B cell (primary cell): Measurements from ENCODE around the gene HNF1B. TPM values are rescaled to one million over a fixed set of nuclear protein-coding genes. Genes with fewer than 3 reads are reported as not detected.

ENCODE experiments used
- ATAC-seq: fragments of 200-7000 bp; cut with Tn5 transposase; one replicate; pipeline ENCODE4 v1.10.0; 2021; ENCODE audit warnings: low read depth, mild to moderate bottlenecking, moderate number of reproducible peaks, moderate library complexity
- CTCF ChIA-PET: fragments of 350-600 bp; sonication (Branson Sonifier 250); formaldehyde crosslinking; loops from one replicate; lab custom pipeline; 2021; ENCODE audit warnings: antibody characterized with exemption, inconsistent platforms; lab: Charles Lee
- POLR2A ChIA-PET: fragments of 350-600 bp; sonication (Branson Sonifier 250); formaldehyde crosslinking; loops from one replicate; lab custom pipeline; 2021; ENCODE audit warnings: antibody characterized with exemption; lab: Charles Lee
- DNase-seq: peaks from one replicate; pipeline ENCODE4 v3.0.0; 2013
- H2AFZ ChIP-seq: 2 replicates; pipeline ENCODE4 v1.6.1; 2012; ENCODE audit warnings: mild to moderate bottlenecking, low read depth, low read length; ENCODE audit not compliant: insufficient read depth, poor library complexity, severe bottlenecking
- H3K27ac ChIP-seq, 2 donors: 1 replicate in 1 of 2; 2 replicates in 1 of 2; pipeline ENCODE4 v1.5.1; 2012 to 2013; ENCODE audit warnings: low read length in 2 of 2, mild to moderate bottlenecking in 2 of 2, moderate library complexity in 1 of 2
- H3K27me3 ChIP-seq, 4 experiments: fragments of 200-600 bp in 1 of 4; sonication (generic) in 1 of 4; replicated peaks in 1 of 4; 1 replicate in 2 of 4; 2 replicates in 2 of 4; pipeline versions ENCODE4 v1.6.1 to v1.7.0; 2013 to 2016; ENCODE audit warnings: low read length in 3 of 4, mild to moderate bottlenecking in 2 of 4, mixed read lengths in 1 of 4, moderate library complexity in 1 of 4; ENCODE audit not compliant: insufficient read depth in 4 of 4, control insufficient read depth in 3 of 4; ENCODE audit errors: control extremely low read depth in 1 of 4
- H3K36me3 ChIP-seq, 2 experiments: replicated peaks in 1 of 2; 1 replicate in 1 of 2; 2 replicates in 1 of 2; pipeline versions ENCODE4 v1.6.1 to v1.7.1; 2013; ENCODE audit warnings: low read length in 1 of 2; ENCODE audit not compliant: insufficient read depth in 2 of 2, control insufficient read depth in 1 of 2; ENCODE audit errors: control extremely low read depth in 1 of 2, extremely low read depth in 1 of 2
- H3K4me1 ChIP-seq, 2 donors: fragments of 200-600 bp in 1 of 2; sonication (generic) in 1 of 2; 1 replicate in 1 of 2; 2 replicates in 1 of 2; pipeline versions ENCODE4 v1.5.1 to v1.6.1; 2013 to 2017; ENCODE audit warnings: low read length in 2 of 2; ENCODE audit not compliant: control insufficient read depth in 2 of 2, insufficient read depth in 2 of 2
- H3K4me2 ChIP-seq: replicated peaks from 2 replicates; pipeline ENCODE3; 2012; ENCODE audit warnings: mild to moderate bottlenecking, low read depth, low read length; ENCODE audit not compliant: poor library complexity, severe bottlenecking
- H3K4me3 ChIP-seq, 5 experiments: fragments of 200-600 bp in 1 of 5; sonication (generic) in 1 of 5; 1 replicate in 3 of 5; 2 replicates in 2 of 5; pipeline versions ENCODE4 v1.5.1 to v1.7.0; 2011 to 2016; ENCODE audit warnings: low read length in 4 of 5, mild to moderate bottlenecking in 4 of 5, low read depth in 2 of 5, control low read depth in 1 of 5, moderate library complexity in 1 of 5; ENCODE audit not compliant: insufficient read depth in 1 of 5; ENCODE audit errors: control extremely low read depth in 1 of 5, extremely low read depth in 1 of 5
- H3K79me2 ChIP-seq: fragments of 200-600 bp; sonication (generic); one replicate; pipeline ENCODE4 v1.6.0; 2016; ENCODE audit warnings: low read length; ENCODE audit not compliant: control insufficient read depth, insufficient read depth
- H3K9ac ChIP-seq: fragments of 200-600 bp; sonication (generic); 2 replicates; pipeline ENCODE4 v1.6.1; 2017; ENCODE audit warnings: mild to moderate bottlenecking, low read length, moderate library complexity
- H3K9me3 ChIP-seq, 3 donors: one replicate each; pipeline versions ENCODE4 v1.6.1 to v1.7.1; 2013; ENCODE audit warnings: low read length in 2 of 3; ENCODE audit not compliant: control insufficient read depth in 2 of 3, insufficient read depth in 1 of 3; ENCODE audit errors: control extremely low read depth in 1 of 3
- H4K20me1 ChIP-seq: 2 replicates; pipeline ENCODE4 v1.6.0; 2012; ENCODE audit warnings: mild to moderate bottlenecking, low read length; ENCODE audit not compliant: insufficient read depth, control insufficient read depth, poor library complexity, severe bottlenecking
- H3K27ac Mint-ChIP-seq: one replicate; pipeline ENCODE4 v1.8.0; 2021; ENCODE audit warnings: mixed read lengths
- H3K27me3 Mint-ChIP-seq: one replicate; pipeline ENCODE4 v1.8.0; 2021; ENCODE audit warnings: mixed read lengths
- H3K4me1 Mint-ChIP-seq: one replicate; pipeline ENCODE4 v1.8.0; 2021; ENCODE audit warnings: mixed read lengths
- H3K4me3 Mint-ChIP-seq: one replicate; pipeline ENCODE4 v1.8.0; 2021; ENCODE audit warnings: mixed read lengths
- H3K9me3 Mint-ChIP-seq: one replicate; pipeline ENCODE4 v1.8.0; 2022; ENCODE audit warnings: mixed read lengths; ENCODE audit not compliant: insufficient read depth
- CTCF ChIP-seq: fragments of 200-600 bp; IDR thresholded peaks from one replicate; pipeline ENCODE4 v1.8.0; 2022; ENCODE audit warnings: antibody characterized with exemption, mild to moderate bottlenecking
- EZH2 ChIP-seq: IDR thresholded peaks from 2 replicates; pipeline ENCODE4 v1.6.1; 2012; ENCODE audit warnings: borderline replicate concordance, low read depth, mild to moderate bottlenecking, moderate library complexity, low read length; ENCODE audit not compliant: insufficient read depth, poor library complexity, severe bottlenecking
- WGBS: methylation state at CpG from one replicate; pipeline ENCODE4 v1.1.5; 2013; ENCODE audit warnings: missing lambda C conversion rate; ENCODE audit not compliant: insufficient coverage; 5-methylcytosine and 5-hydroxymethylcytosine counted together
- intact Hi-C: fragments of 100-400 bp; cut with micrococcal nuclease; formaldehyde crosslinking; loops from one replicate; pipeline ENCODE4 v1.10.0; 2022
- polyA plus RNA-seq: library from polyadenylated mRNA; depleted of rRNA; stranded (reverse); fragments of >200 nt; gene quantifications from 2 replicates; pipeline ENCODE4 v1.2.3, GENCODE V29; 2012
- total RNA-seq, 2 donors: library from RNA; stranded (reverse); fragments of 120-200 nt in 1 of 2; gene quantifications; 1 replicate in 1 of 2; 2 replicates in 1 of 2; pipeline versions ENCODE4 v1.2.3 to v1.2.4, GENCODE V29; 2013 to 2022

HNF1B gene
- total and polyA plus RNA-seq, 2 donors (not counting 1 experiment from before 2014, with no cell fraction given) = 1.5 TPM; not detected in 1

GRCh38 chr17:37737971-37738370 lies 6.9 kb downstream of the HNF1B start:
- Histone ChIP-seq H3K4me1 (peaks cover 14 to 18% of the 10 kb centered on the region in 2 donors), H4K20me1 (no peaks in the 10 kb centered on the region), H2AFZ (no peak overlapping the region), H3K79me2 (no peaks in the 10 kb centered on the region), H3K9ac (no peak overlapping the region), H3K27me3 (peaks cover 0 to 55% (median 40%) of the 10 kb centered on the region in 4 experiments), H3K36me3 (no peaks in the 10 kb centered on the region), H3K4me2 (no peak overlapping the region), H3K9me3 (peaks cover 0 to 7% (median 0%) of the 10 kb centered on the region in 3 donors), H3K27ac (no peak overlapping the region), H3K4me3 (no peak overlapping the region)
- H3K27me3 Mint-ChIP-seq = peaks cover 52% of the 10 kb centered on the region
- ATAC-seq = no peak
- H3K4me1 Mint-ChIP-seq = peaks cover 13% of the 10 kb centered on the region
- no peak overlapping the region for H3K27ac Mint-ChIP-seq
- 79% methylated on average over 2 of the region's 2 CpGs for WGBS
- TF ChIP-seq CTCF (no peak), EZH2 (no peak)
- POLR2A ChIA-PET = interaction anchor here (0.7 kb wide), 1 partner anchor 20 kb away, joined by 5 read pairs; no protein-coding TSS in a partner anchor
- no peak for DNase-seq
- H3K9me3 Mint-ChIP-seq = no peaks in the 10 kb centered on the region
- H3K4me3 Mint-ChIP-seq = no peak overlapping the region
- intact Hi-C loops = no loop called here
- CTCF ChIA-PET = interaction anchor here (1.0 kb wide), 1 partner anchor 22 kb away, joined by 3 read pairs; no protein-coding TSS in a partner anchor

GRCh38 chr17:37737081-37737480 lies 7.8 kb downstream of the HNF1B start:
- H3K4me3 ChIP-seq = no peak overlapping the region
- H3K9ac ChIP-seq = no peak overlapping the region
- DNase-seq = no peak
- WGBS = 100% methylated on average over 1 of the region's 1 CpG
- no peaks in the 10 kb centered on the region for H4K20me1 ChIP-seq
- no peak overlapping the region for H3K27ac Mint-ChIP-seq
- H2AFZ ChIP-seq = no peak overlapping the region
- H3K4me1 Mint-ChIP-seq = peaks cover 8% of the 10 kb centered on the region
- TF ChIP-seq CTCF (no peak), EZH2 (no peak)
- H3K4me1 ChIP-seq = peaks cover 6 to 11% of the 10 kb centered on the region in 2 donors
- POLR2A ChIA-PET = no interaction called here
- H3K9me3 Mint-ChIP-seq = no peaks in the 10 kb centered on the region
- no peak overlapping the region for H3K4me3 Mint-ChIP-seq
- peaks cover 0 to 48% (median 34%) of the 10 kb centered on the region in 4 experiments for H3K27me3 ChIP-seq
- no peak for ATAC-seq
- CTCF ChIA-PET = interaction anchor here (1.0 kb wide), 1 partner anchor 21 kb away, joined by 3 read pairs; no protein-coding TSS in a partner anchor
- peaks cover 52% of the 10 kb centered on the region for H3K27me3 Mint-ChIP-seq
- H3K4me2 ChIP-seq = no peak overlapping the region
- peaks cover 0 to 3% (median 0%) of the 10 kb centered on the region in 3 donors for H3K9me3 ChIP-seq
- H3K36me3 ChIP-seq = no peaks in the 10 kb centered on the region
- no peaks in the 10 kb centered on the region for H3K79me2 ChIP-seq
- intact Hi-C loops = no loop called here
- no peak overlapping the region for H3K27ac ChIP-seq
